Mesodermal cell (in vitro differentiated cells): ENCODE measurements around the gene DRG2.

Source experiments
- H3K27ac ChIP-seq: 2 replicates; pipeline ENCODE4 v1.7.0; 2013; ENCODE audit warnings: mild to moderate bottlenecking, low read depth, low read length, moderate library complexity; ENCODE audit not compliant: severe bottlenecking
- H3K36me3 ChIP-seq: 2 replicates; pipeline ENCODE4 v1.7.1; 2013; ENCODE audit warnings: mild to moderate bottlenecking, low read length, moderate library complexity; ENCODE audit not compliant: control insufficient read depth, insufficient read depth
- H3K4me1 ChIP-seq: one replicate; pipeline ENCODE4 v1.7.1; 2013; ENCODE audit warnings: mild to moderate bottlenecking, low read length; ENCODE audit not compliant: insufficient read depth, control insufficient read depth, poor library complexity, severe bottlenecking
- H3K4me3 ChIP-seq: 2 replicates; pipeline ENCODE4 v1.7.0; 2013; ENCODE audit warnings: low read length, control low read depth, mild to moderate bottlenecking; ENCODE audit not compliant: insufficient read depth, poor library complexity, severe bottlenecking; ENCODE audit errors: extremely low read depth
- H3K9me3 ChIP-seq: 2 replicates; pipeline ENCODE4 v1.7.1; 2013; ENCODE audit warnings: mild to moderate bottlenecking, low read length, moderate library complexity; ENCODE audit not compliant: control insufficient read depth
- WGBS, 2 experiments: methylation state at CpG; one replicate each; pipeline ENCODE4 v1.1.5; 2013; ENCODE audit warnings: missing lambda C conversion rate in 2 of 2; ENCODE audit not compliant: insufficient coverage in 2 of 2; 5-methylcytosine and 5-hydroxymethylcytosine counted together

Gene DRG2

GRCh38 chr17:18117533-18117932 is 29.8 kb downstream of the DRG2 start:
- Histone ChIP-seq H3K9me3 (peaks cover 9% of the 10 kb centered on the region), H3K27ac (no peak overlapping the region), H3K36me3 (no peaks in the 10 kb centered on the region), H3K4me1 (peaks cover 4% of the 10 kb centered on the region), H3K4me3 (no peak overlapping the region)
- WGBS, 2 experiments = 83% methylated on average over 1 of the region's 1 CpG; no CpG with 5 or more reads in 1 of the 2 experiments

GRCh38 chr17:18117982-18118975 is 30.5 kb downstream of the DRG2 start:
- WGBS, 2 experiments = 92 to 95% methylated on average over 24 to 32 of the region's 33 CpGs
- H3K27ac ChIP-seq = no peak overlapping the region

GRCh38 chr17:18119166-18119745 is 31.5 kb downstream of the DRG2 start:
- Histone ChIP-seq H3K36me3 (no peaks in the 10 kb centered on the region), H3K9me3 (peaks cover 9% of the 10 kb centered on the region), H3K4me1 (peaks cover 4% of the 10 kb centered on the region), H3K27ac (no peak overlapping the region), H3K4me3 (no peak overlapping the region)
- 97% methylated on average over 52 to 57 of the region's 57 CpGs for WGBS, 2 experiments

More at GRCh38 chr17:18117982-18118975, 30.5 kb downstream of the DRG2 start:
- Histone ChIP-seq H3K4me3 (no peak overlapping the region), H3K36me3 (no peaks in the 10 kb centered on the region), H3K9me3 (peaks cover 9% of the 10 kb centered on the region), H3K4me1 (peaks cover 4% of the 10 kb centered on the region)

- Histone ChIP-seq H3K36me3 (no peaks in the 10 kb centered on the region), H3K27ac (no peak overlapping the region), H3K4me1 (no peaks in the 10 kb centered on the region), H3K4me3 (no peak overlapping the region), H3K9me3 (peaks cover 9% of the 10 kb centered on the region)
- 96 to 98% methylated on average over 26 to 28 of the region's 30 CpGs for WGBS, 2 experiments
These were observed 32.2 kb downstream of the DRG2 start for GRCh38 chr17:18119938-18120337.

- peaks cover 9% of the 10 kb centered on the region for H3K9me3 ChIP-seq
- no peak overlapping the region for H3K4me3 ChIP-seq
- H3K4me1 ChIP-seq = no peaks in the 10 kb centered on the region
- 95 to 96% methylated on average over 39 to 68 of the region's 68 CpGs for WGBS, 2 experiments
- no peak overlapping the region for H3K27ac ChIP-seq
- H3K36me3 ChIP-seq = no peaks in the 10 kb centered on the region
These were observed 32.8 kb downstream of the DRG2 start for GRCh38 chr17:18120461-18121017.

GRCh38 chr17:18121144-18121910 is 33.6 kb downstream of the DRG2 start:
- Histone ChIP-seq H3K4me1 (no peaks in the 10 kb centered on the region), H3K36me3 (no peaks in the 10 kb centered on the region), H3K27ac (no peak overlapping the region), H3K9me3 (peaks cover 9% of the 10 kb centered on the region), H3K4me3 (no peak overlapping the region)
- 96 to 97% methylated on average over 43 to 54 of the region's 54 CpGs for WGBS, 2 experiments

- Histone ChIP-seq H3K4me3 (no peak overlapping the region), H3K9me3 (peaks cover 9% of the 10 kb centered on the region), H3K27ac (no peak overlapping the region), H3K36me3 (no peaks in the 10 kb centered on the region), H3K4me1 (no peaks in the 10 kb centered on the region)
- WGBS, 2 experiments = 90 to 91% methylated on average over 27 to 31 of the region's 31 CpGs
These were observed 35.4 kb downstream of the DRG2 start for GRCh38 chr17:18122990-18123753.

GRCh38 chr17:18124345-18125126 is 36.8 kb downstream of the DRG2 start:
- Histone ChIP-seq H3K4me1 (no peaks in the 10 kb centered on the region), H3K27ac (no peak overlapping the region), H3K4me3 (no peak overlapping the region), H3K9me3 (peaks cover 5% of the 10 kb centered on the region), H3K36me3 (no peaks in the 10 kb centered on the region)
- 80 to 93% methylated on average over 2 of the region's 11 CpGs for WGBS, 2 experiments

GRCh38 chr17:18129041-18129502 is 41.3 kb downstream of the DRG2 start:
- Histone ChIP-seq H3K27ac (no peak overlapping the region), H3K4me1 (no peaks in the 10 kb centered on the region), H3K9me3 (no peaks in the 10 kb centered on the region), H3K4me3 (no peak overlapping the region), H3K36me3 (no peaks in the 10 kb centered on the region)
- WGBS, 2 experiments = 81 to 93% methylated on average over 4 of the region's 4 CpGs
